Measurements from ENCODE around the gene PRELID2. TPM values are rescaled to one million over a fixed set of nuclear protein-coding genes. Genes with fewer than 3 reads are reported as not detected.

The PRELID2 gene
- total RNA-seq, 1 donor from 2014 or later, result 21.4 TPM

GRCh38 chr5:145752534-145752933 is 82.6 kb downstream of the PRELID2 start:
- H3K27me3 Mint-ChIP-seq, result no peaks in the 10 kb centered on the region

GRCh38 chr5:145750199-145750598 is 84.9 kb downstream of the PRELID2 start:
- TF ChIP-seq CTCF (IDR thresholded peaks at IDR 0.05; ENCODE audit: unreplicated experiment), result no peak

More at GRCh38 chr5:145752534-145752933, 82.6 kb downstream of the PRELID2 start:
- no peaks in the 10 kb centered on the region for H3K4me1 Mint-ChIP-seq (ENCODE audit: low read depth)
- no peak for DNase-seq (ENCODE audit: low spot score, unreplicated experiment)
- H3K36me3 Mint-ChIP-seq (ENCODE audit: insufficient read depth), result peaks cover 13% of the 10 kb centered on the region
- H3K27ac Mint-ChIP-seq, result no peak overlapping the region
- TF ChIP-seq CTCF (IDR thresholded peaks at IDR 0.05; ENCODE audit: unreplicated experiment), result no peak
- no peak overlapping the region for H3K4me3 Mint-ChIP-seq (ENCODE audit: low read depth)
- peaks cover 21% of the 10 kb centered on the region for H3K9me3 Mint-ChIP-seq (ENCODE audit: low read depth)

GRCh38 chr5:145743396-145744061 is 91.6 kb downstream of the PRELID2 start:
- H3K9me3 Mint-ChIP-seq (ENCODE audit: low read depth), result peaks cover 19% of the 10 kb centered on the region

More at GRCh38 chr5:145750199-145750598, 84.9 kb downstream of the PRELID2 start:
- no peaks in the 10 kb centered on the region for H3K4me1 Mint-ChIP-seq (ENCODE audit: low read depth)
- no peak overlapping the region for H3K4me3 Mint-ChIP-seq (ENCODE audit: low read depth)
- H3K27me3 Mint-ChIP-seq, result no peaks in the 10 kb centered on the region
- DNase-seq (ENCODE audit: low spot score, unreplicated experiment), result no peak
- H3K9me3 Mint-ChIP-seq (ENCODE audit: low read depth), result peaks cover 21% of the 10 kb centered on the region
- no peak overlapping the region for H3K27ac Mint-ChIP-seq
- H3K36me3 Mint-ChIP-seq (ENCODE audit: insufficient read depth), result peaks cover 13% of the 10 kb centered on the region

GRCh38 chr5:145739843-145740242 is 95.3 kb downstream of the PRELID2 start:
- H3K36me3 Mint-ChIP-seq (ENCODE audit: insufficient read depth), result peaks cover 9% of the 10 kb centered on the region
- no peak overlapping the region for H3K4me3 Mint-ChIP-seq (ENCODE audit: low read depth)
- TF ChIP-seq CTCF (IDR thresholded peaks at IDR 0.05; ENCODE audit: unreplicated experiment), result no peak
- no peak for DNase-seq (ENCODE audit: low spot score, unreplicated experiment)
- peaks cover 14% of the 10 kb centered on the region for H3K9me3 Mint-ChIP-seq (ENCODE audit: low read depth)
- H3K27ac Mint-ChIP-seq, result no peak overlapping the region
- H3K4me1 Mint-ChIP-seq (ENCODE audit: low read depth), result no peaks in the 10 kb centered on the region
- H3K27me3 Mint-ChIP-seq, result no peaks in the 10 kb centered on the region

More at GRCh38 chr5:145743396-145744061, 91.6 kb downstream of the PRELID2 start:
- Mint-ChIP-seq H3K36me3 (ENCODE audit: insufficient read depth) (peaks cover 10% of the 10 kb centered on the region), H3K27me3 (no peaks in the 10 kb centered on the region), H3K4me3 (ENCODE audit: low read depth) (no peak overlapping the region), H3K27ac (no peak overlapping the region), H3K4me1 (ENCODE audit: low read depth) (no peaks in the 10 kb centered on the region)
- TF ChIP-seq CTCF (IDR thresholded peaks at IDR 0.05; ENCODE audit: unreplicated experiment), result no peak
- DNase-seq (ENCODE audit: low spot score, unreplicated experiment), result no peak

GRCh38 chr5:145738227-145738626 is 96.9 kb downstream of the PRELID2 start:
- TF ChIP-seq CTCF (IDR thresholded peaks at IDR 0.05; ENCODE audit: unreplicated experiment), result no peak
- no peak overlapping the region for H3K27ac Mint-ChIP-seq
- H3K4me1 Mint-ChIP-seq (ENCODE audit: low read depth), result no peaks in the 10 kb centered on the region
- no peak overlapping the region for H3K4me3 Mint-ChIP-seq (ENCODE audit: low read depth)
- peaks cover 14% of the 10 kb centered on the region for H3K9me3 Mint-ChIP-seq (ENCODE audit: low read depth)
- DNase-seq (ENCODE audit: low spot score, unreplicated experiment), result no peak
- H3K27me3 Mint-ChIP-seq, result no peaks in the 10 kb centered on the region
- peaks cover 9% of the 10 kb centered on the region for H3K36me3 Mint-ChIP-seq (ENCODE audit: insufficient read depth)
